GM10266 (cell line): Measurements from ENCODE around the gene MYH11.
A peak's percentile ranks its signal among the peaks of the same experiment; 100 is the strongest.

Source experiments
- DNase-seq: peaks from one replicate; pipeline ENCODE4 v3.0.0; 2012; ENCODE audit errors: extremely low spot score
- CTCF ChIP-seq: IDR thresholded peaks from 2 replicates; pipeline ENCODE4 v1.5.1; 2012; ENCODE audit warnings: mild to moderate bottlenecking, low read depth; ENCODE audit not compliant: control insufficient read depth, insufficient read depth; ENCODE audit errors: missing control alignments

Gene MYH11

GRCh38 chr16:15782573-15783365, 74.1 kb downstream of the MYH11 start:
- DNase-seq, result no peak
- no peak for TF ChIP-seq CTCF

GRCh38 chr16:15781650-15782049, 75.2 kb downstream of the MYH11 start:
- no peak for DNase-seq
- TF ChIP-seq CTCF, result no peak

- no peak for DNase-seq
- TF ChIP-seq CTCF, result no peak
These were observed 76.0 kb downstream of the MYH11 start for GRCh38 chr16:15780805-15781204.

- no peak for DNase-seq
- no peak for TF ChIP-seq CTCF
These were observed 77.0 kb downstream of the MYH11 start for GRCh38 chr16:15779664-15780351.

GRCh38 chr16:15778999-15779614, 77.7 kb downstream of the MYH11 start:
- DNase-seq, result no peak
- TF ChIP-seq CTCF, result no peak

- TF ChIP-seq CTCF, result no peak
- no peak for DNase-seq
These were observed 78.6 kb downstream of the MYH11 start for GRCh38 chr16:15778204-15778743.

- DNase-seq, result peak; percentile 23
These were observed 79.2 kb downstream of the MYH11 start for GRCh38 chr16:15777533-15778203.

More at GRCh38 chr16:15777533-15778203, 79.2 kb downstream of the MYH11 start:
- peak; percentile 39 for TF ChIP-seq CTCF
